Measurements from ENCODE around the gene AIRE.

Gene AIRE

DNA sequence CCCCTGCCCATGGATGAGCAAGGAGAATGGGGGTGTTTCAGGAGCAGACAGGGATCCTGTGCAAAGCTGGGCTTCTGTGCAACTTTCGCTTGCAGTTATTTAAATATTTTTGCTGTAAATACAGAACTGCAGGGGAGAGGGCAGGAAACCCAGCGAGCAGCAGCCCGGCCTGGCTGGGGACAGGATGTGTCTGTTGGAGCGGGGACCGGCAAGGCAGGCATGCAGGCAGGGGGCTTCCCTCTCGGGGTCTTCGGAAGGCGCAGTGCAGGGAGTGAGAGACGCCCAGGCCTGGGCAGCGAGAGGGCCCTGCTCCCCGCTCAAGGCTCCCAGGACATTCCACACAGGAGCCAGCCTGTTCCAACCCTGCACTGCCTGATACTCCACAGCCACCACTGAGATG is 1.7 kb upstream of the AIRE start:
- H3K4me3 ChIP-seq (ENCODE audit: low read length), result no peak overlapping the region
- no peak for DNase-seq (ENCODE audit: low read depth)
- TF ChIP-seq, protein P1, sequence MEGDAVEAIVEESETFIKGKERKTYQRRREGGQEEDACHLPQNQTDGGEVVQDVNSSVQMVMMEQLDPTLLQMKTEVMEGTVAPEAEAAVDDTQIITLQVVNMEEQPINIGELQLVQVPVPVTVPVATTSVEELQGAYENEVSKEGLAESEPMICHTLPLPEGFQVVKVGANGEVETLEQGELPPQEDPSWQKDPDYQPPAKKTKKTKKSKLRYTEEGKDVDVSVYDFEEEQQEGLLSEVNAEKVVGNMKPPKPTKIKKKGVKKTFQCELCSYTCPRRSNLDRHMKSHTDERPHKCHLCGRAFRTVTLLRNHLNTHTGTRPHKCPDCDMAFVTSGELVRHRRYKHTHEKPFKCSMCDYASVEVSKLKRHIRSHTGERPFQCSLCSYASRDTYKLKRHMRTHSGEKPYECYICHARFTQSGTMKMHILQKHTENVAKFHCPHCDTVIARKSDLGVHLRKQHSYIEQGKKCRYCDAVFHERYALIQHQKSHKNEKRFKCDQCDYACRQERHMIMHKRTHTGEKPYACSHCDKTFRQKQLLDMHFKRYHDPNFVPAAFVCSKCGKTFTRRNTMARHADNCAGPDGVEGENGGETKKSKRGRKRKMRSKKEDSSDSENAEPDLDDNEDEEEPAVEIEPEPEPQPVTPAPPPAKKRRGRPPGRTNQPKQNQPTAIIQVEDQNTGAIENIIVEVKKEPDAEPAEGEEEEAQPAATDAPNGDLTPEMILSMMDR (conservative IDR thresholded peaks at IDR 0.05; ENCODE audit: low read depth, low read length), result no peak

DNA sequence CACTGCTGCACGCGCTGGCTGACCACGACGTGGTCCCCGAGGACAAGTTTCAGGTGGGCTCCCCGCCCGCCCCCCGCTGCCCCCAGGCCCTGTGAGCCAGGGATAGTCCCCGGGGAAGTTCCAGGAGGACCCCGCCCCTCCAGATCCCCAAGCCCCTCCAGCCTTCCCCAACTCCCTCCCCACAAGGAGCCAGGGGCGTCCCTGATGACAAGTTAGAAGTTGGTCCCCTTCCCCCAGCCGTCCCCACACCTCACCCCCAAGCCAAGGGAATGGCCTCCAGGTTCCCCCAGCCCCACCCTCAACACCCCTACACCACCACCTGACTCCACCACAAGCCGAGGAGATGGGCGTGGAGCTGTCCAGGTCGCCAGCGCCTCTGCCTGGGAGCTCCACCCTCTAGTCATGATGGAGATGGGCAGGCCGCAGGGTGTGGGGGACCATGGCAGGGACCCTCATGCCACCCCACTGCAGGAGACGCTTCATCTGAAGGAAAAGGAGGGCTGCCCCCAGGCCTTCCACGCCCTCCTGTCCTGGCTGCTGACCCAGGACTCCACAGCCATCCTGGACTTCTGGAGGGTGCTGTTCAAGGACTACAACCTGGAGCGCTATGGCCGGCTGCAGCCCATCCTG is 525 bp downstream of the AIRE start:
- no peak overlapping the region for H3K4me3 ChIP-seq (ENCODE audit: low read length)
- no peak for DNase-seq (ENCODE audit: low read depth)

DNA sequence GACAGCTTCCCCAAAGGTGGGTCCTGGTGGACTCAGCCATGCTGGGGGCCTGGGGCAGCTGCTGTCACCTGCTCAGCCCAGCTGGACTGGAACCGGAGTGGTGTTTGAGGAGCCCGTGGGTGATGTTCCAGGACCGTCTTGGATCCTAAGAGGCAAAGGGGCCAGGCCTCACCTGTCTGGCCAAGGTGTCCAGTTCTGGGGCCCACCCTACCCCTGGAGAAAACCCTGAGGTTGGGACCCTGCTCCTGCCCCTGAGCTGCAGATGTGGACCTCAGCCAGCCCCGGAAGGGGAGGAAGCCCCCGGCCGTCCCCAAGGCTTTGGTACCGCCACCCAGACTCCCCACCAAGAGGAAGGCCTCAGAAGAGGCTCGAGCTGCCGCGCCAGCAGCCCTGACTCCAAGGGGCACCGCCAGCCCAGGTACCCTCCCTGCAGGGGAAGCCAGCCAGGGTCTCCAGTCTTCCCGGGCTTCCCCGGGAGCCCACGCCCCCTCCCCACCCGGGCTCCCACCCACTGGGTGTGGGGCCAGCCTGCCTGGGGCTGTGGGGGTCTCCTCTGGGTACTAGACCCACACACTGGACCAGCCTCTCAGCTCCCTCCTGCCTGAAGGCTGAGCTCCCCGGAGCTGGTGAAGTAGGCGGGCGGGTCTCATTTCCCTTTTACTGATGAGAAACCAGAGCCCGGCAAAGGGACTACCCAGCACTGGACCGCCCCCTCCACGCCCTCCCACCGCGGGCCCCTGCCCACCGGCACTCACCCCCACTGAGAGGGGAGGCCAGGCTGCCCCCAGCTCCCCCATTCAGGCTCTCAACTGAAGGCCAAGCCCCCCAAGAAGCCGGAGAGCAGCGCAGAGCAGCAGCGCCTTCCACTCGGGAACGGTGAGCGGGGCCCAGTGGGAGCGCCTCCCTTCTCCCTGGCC is 1.3 kb downstream of the AIRE start:
- H3K4me3 ChIP-seq (ENCODE audit: low read length), result no peak overlapping the region
- no peak for DNase-seq (ENCODE audit: low read depth)
- TF ChIP-seq, protein P1 (conservative IDR thresholded peaks at IDR 0.05; ENCODE audit: low read depth, low read length), result no peak

More for the DNA sequence above, 525 bp downstream of the AIRE start:
- TF ChIP-seq, protein P1 (conservative IDR thresholded peaks at IDR 0.05; ENCODE audit: low read depth, low read length), result no peak

DNA sequence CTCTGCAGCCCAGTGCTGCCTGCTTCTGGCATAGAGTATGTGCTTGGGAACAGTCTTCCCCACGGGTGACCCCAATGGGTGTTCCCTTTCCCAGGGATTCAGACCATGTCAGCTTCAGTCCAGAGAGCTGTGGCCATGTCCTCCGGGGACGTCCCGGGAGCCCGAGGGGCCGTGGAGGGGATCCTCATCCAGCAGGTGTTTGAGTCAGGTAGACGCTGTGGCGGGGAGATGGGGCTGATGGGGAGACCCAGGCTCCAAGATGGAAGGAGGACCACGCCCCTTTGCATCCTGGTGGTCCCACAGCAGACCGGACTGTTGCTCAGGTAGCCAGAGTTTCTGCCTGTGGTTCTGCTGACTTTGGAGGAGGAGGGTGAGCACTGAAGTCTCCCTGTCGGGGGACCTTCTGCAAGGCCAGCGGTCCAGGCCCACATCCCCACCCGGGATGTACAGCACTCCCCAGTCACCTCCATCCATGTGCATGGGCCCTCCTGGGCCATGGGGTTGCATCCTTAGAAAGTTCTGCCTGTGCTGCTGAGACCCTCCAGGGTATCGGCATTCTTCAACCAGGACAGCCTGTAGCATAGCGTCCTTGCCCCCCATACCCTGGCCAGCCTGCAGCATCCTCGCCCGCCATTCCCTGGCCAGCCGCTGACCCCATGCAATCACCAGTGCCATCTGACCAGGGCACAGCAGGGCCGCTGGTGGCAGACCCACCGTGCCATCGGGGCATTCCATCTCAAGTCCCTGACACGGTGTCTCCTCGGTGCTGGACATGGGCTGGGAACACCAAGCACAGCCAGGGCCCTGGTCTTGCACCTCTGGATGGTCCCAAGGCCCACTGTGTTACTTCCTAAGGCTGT is 2.8 kb downstream of the AIRE start:
- DNase-seq (ENCODE audit: low read depth), result no peak
- TF ChIP-seq, protein P1 (conservative IDR thresholded peaks at IDR 0.05; ENCODE audit: low read depth, low read length), result no peak
- H3K4me3 ChIP-seq (ENCODE audit: low read length), result no peak overlapping the region

DNA sequence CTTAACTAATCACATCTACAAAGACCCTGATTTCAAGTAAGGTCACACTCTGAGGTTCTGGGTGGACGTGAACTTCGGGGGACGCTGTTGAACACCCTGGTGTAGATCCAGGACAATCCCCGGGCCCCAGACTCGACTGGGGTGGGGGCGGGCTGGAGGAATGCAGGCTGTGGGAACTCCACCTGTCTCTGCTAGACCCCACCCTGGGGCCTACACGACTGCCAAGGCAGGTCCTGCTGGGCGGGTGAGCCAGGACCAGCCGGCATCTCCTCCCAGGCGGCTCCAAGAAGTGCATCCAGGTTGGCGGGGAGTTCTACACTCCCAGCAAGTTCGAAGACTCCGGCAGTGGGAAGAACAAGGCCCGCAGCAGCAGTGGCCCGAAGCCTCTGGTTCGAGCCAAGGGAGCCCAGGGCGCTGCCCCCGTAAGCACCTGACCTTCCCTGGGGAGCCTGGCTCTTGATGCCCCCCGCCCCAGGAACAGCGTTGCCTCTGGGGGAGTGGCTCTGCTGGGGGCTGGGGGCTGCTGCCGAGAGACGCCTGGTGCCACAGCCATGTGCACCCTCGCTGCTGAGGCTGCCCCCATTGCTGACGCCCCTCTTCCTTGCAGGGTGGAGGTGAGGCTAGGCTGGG is 3.8 kb downstream of the AIRE start:
- no peak overlapping the region for H3K4me3 ChIP-seq (ENCODE audit: low read length)
- TF ChIP-seq, protein P1 (conservative IDR thresholded peaks at IDR 0.05; ENCODE audit: low read depth, low read length), result no peak
- no peak for DNase-seq (ENCODE audit: low read depth)

DNA sequence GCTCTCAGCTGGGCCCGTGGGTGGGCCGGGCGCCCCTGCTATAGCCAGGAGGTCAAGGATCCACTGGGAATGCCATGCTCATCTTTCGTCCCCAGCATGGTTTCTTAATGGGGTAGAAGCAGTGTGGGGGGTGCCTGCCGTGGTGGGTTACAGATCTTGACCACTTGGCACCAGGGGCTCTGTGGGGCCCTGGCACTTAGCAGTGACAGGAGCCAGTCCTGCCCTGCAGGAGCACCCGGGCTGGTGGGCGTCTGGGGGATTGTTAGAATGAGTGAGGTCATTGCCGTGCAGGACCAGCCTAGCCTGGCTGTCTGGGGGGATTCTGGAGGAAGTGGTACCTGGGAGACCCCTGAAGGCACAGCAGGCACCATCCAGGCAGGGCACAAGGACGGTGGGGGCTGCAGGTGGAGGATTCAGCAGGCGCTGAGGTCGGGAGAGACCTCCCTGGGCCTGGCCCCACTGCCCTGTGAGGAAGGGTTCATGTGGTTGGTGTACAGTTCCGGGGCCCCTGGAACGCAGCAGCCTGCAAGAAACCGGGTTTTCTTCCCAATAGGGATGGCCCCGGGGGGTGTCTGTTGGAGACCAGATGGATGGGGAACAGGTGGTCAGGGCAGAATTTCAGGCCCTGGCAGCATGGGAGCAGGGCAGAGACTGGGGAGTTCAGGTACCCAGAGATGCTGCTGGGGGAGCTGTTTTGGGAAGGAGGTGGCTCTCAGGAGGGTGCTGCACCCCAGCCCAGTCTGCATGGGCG is 4.8 kb downstream of the AIRE start:
- H3K4me3 ChIP-seq (ENCODE audit: low read length), result no peak overlapping the region
- TF ChIP-seq, protein P1 (conservative IDR thresholded peaks at IDR 0.05; ENCODE audit: low read depth, low read length), result no peak
- DNase-seq (ENCODE audit: low read depth), result no peak

Data from retinal pigment epithelial cell (primary cell).